Prostate gland (tissue), 2 donors: ENCODE results near the gene KRT7. TPM values are rescaled to one million over a fixed set of nuclear protein-coding genes. Genes with fewer than 3 reads are reported as not detected.

Experiments used
- DNase-seq: peaks from one replicate; pipeline ENCODE4 v3.0.0-alpha.2; 2019; ENCODE audit warnings: low spot score
- H3K27ac ChIP-seq, 2 donors: fragments of 200-600 bp; sonication (generic); 2 replicates each; pipeline ENCODE4 v1.5.1; 2017 to 2019
- H3K27me3 ChIP-seq: fragments of 200-600 bp; sonication (generic); replicated peaks from 2 replicates; pipeline ENCODE4 v1.5.1; 2019; ENCODE audit not compliant: insufficient read depth
- H3K36me3 ChIP-seq, 2 donors: fragments of 200-600 bp; sonication (generic); 1 replicate in 1 of 2; 2 replicates in 1 of 2; pipeline versions ENCODE4 v1.5.1 to v1.8.1; 2017 to 2019
- H3K4me1 ChIP-seq: fragments of 200-600 bp; sonication (generic); replicated peaks from 2 replicates; pipeline ENCODE4 v1.5.1; 2019
- H3K4me3 ChIP-seq, 2 donors: fragments of 200-600 bp; sonication (generic); 2 replicates each; pipeline ENCODE4 v1.5.1; 2017 to 2019
- H3K9me3 ChIP-seq: fragments of 200-600 bp; sonication (generic); 2 replicates; pipeline ENCODE4 v1.5.1; 2017
- CTCF ChIP-seq, 4 experiments: fragments of 200-600 bp in 2 of 4; fragments of 450-650 bp in 2 of 4; sonication (generic) in 2 of 4; IDR thresholded peaks; 1 replicate in 3 of 4; 2 replicates in 1 of 4; pipeline ENCODE4 v1.5.1; 2016 to 2019; ENCODE audit warnings: antibody characterized with exemption in 4 of 4, mild to moderate bottlenecking in 2 of 4, moderate library complexity in 2 of 4
- POLR2A ChIP-seq: fragments of 450-650 bp; IDR thresholded peaks from one replicate; pipeline ENCODE4 v1.6.1; 2016; ENCODE audit warnings: antibody characterized with exemption, mild to moderate bottlenecking
- POLR2AphosphoS5 ChIP-seq: sonication (generic); formaldehyde crosslinking; IDR thresholded peaks from one replicate; pipeline ENCODE4 v1.6.1; 2017; ENCODE audit warnings: antibody characterized with exemption
- WGBS: methylation state at CpG from one replicate; pipeline ENCODE4 v1.1.5; 2018; 5-methylcytosine and 5-hydroxymethylcytosine counted together
- intact Hi-C: fragments of 100-400 bp; cut with DNase I; formaldehyde crosslinking; loops from one replicate; pipeline ENCODE4 v1.14.2; 2022
- total RNA-seq, 2 donors: library from RNA; depleted of rRNA; stranded (reverse); fragments of >200 nt; gene quantifications; one replicate each; pipeline ENCODE4 v1.1.0, GENCODE V29; 2016

KRT7 gene
- total RNA-seq, 2 donors from 2014 or later = 53.1 to 151 TPM

- TF ChIP-seq CTCF (IDR thresholded peaks at IDR 0.05) = no peak
- TF ChIP-seq POLR2AphosphoS5 = no peak
- no peak for TF ChIP-seq POLR2A
- peaks cover 2% of the 10 kb centered on the region for H3K4me1 ChIP-seq
- 79% methylated on average over 4 of the region's 4 CpGs for WGBS
- H3K36me3 ChIP-seq = no peaks in the 10 kb centered on the region
- no peak overlapping the region for H3K4me3 ChIP-seq
- no peaks in the 10 kb centered on the region for H3K27me3 ChIP-seq
- intact Hi-C loops = no loop called here
- H3K27ac ChIP-seq = no peak overlapping the region
- DNase-seq = no peak
- no peaks in the 10 kb centered on the region for H3K9me3 ChIP-seq
Observed at GRCh38 chr12:52226446-52226845, 6.6 kb upstream of the KRT7 start.

- DNase-seq = no peak
- H3K4me1 ChIP-seq = peaks cover 10% of the 10 kb centered on the region
- no peaks in the 10 kb centered on the region for H3K36me3 ChIP-seq
- TF ChIP-seq POLR2AphosphoS5 = no peak
- TF ChIP-seq POLR2A = no peak
- TF ChIP-seq CTCF (IDR thresholded peaks at IDR 0.05) = no peak
- H3K27me3 ChIP-seq = no peaks in the 10 kb centered on the region
- H3K27ac ChIP-seq = no peak overlapping the region
- H3K4me3 ChIP-seq = no peak overlapping the region
- intact Hi-C loops = no loop called here
- 72% methylated on average over 5 of the region's 5 CpGs for WGBS
- H3K9me3 ChIP-seq = no peaks in the 10 kb centered on the region
Observed at GRCh38 chr12:52227606-52228166, 5.4 kb upstream of the KRT7 start.

- intact Hi-C loops = no loop called here
- Histone ChIP-seq H3K27ac (peak overlapping the region; percentile 13 to 18), H3K36me3 (no peaks in the 10 kb centered on the region), H3K4me1 (peaks cover 10% of the 10 kb centered on the region), H3K27me3 (no peaks in the 10 kb centered on the region), H3K4me3 (no peak overlapping the region), H3K9me3 (no peaks in the 10 kb centered on the region)
- TF ChIP-seq POLR2A (no peak), CTCF (IDR thresholded peaks at IDR 0.05) (no peak), POLR2AphosphoS5 (peak; percentile 93)
- DNase-seq = no peak
- 35% methylated on average over 3 of the region's 3 CpGs for WGBS
Observed at GRCh38 chr12:52228366-52228765, 4.7 kb upstream of the KRT7 start.

GRCh38 chr12:52228931-52229330, 4.1 kb upstream of the KRT7 start:
- intact Hi-C loops = no loop called here
- Histone ChIP-seq H3K9me3 (no peaks in the 10 kb centered on the region), H3K4me1 (peaks cover 10% of the 10 kb centered on the region), H3K27me3 (no peaks in the 10 kb centered on the region), H3K4me3 (no peak overlapping the region), H3K36me3 (no peaks in the 10 kb centered on the region), H3K27ac (peak overlapping the region in 1 of 2 donors; percentile 13)
- no peak for DNase-seq
- 85% methylated on average over 6 of the region's 6 CpGs for WGBS
- TF ChIP-seq POLR2AphosphoS5 = no peak
- TF ChIP-seq CTCF (IDR thresholded peaks at IDR 0.05) = no peak

GRCh38 chr12:52229836-52230343, 3.2 kb upstream of the KRT7 start:
- no peaks in the 10 kb centered on the region for H3K27me3 ChIP-seq
- no peak for DNase-seq
- H3K9me3 ChIP-seq = no peaks in the 10 kb centered on the region
- intact Hi-C loops = no loop called here
- 85% methylated on average over 2 of the region's 2 CpGs for WGBS
- H3K36me3 ChIP-seq = no peaks in the 10 kb centered on the region
- TF ChIP-seq POLR2AphosphoS5 (no peak), CTCF (IDR thresholded peaks at IDR 0.05) (no peak), POLR2A (no peak)
- H3K27ac ChIP-seq = no peak overlapping the region
- peaks cover 10% of the 10 kb centered on the region for H3K4me1 ChIP-seq
- no peak overlapping the region for H3K4me3 ChIP-seq
